ENCODE results near the gene TMEM97. TPM values are rescaled to one million over a fixed set of nuclear protein-coding genes. Genes with fewer than 3 reads are reported as not detected.

TMEM97 gene
- total RNA-seq, 1 experiment from 2014 or later, result 55.6 TPM

DNA sequence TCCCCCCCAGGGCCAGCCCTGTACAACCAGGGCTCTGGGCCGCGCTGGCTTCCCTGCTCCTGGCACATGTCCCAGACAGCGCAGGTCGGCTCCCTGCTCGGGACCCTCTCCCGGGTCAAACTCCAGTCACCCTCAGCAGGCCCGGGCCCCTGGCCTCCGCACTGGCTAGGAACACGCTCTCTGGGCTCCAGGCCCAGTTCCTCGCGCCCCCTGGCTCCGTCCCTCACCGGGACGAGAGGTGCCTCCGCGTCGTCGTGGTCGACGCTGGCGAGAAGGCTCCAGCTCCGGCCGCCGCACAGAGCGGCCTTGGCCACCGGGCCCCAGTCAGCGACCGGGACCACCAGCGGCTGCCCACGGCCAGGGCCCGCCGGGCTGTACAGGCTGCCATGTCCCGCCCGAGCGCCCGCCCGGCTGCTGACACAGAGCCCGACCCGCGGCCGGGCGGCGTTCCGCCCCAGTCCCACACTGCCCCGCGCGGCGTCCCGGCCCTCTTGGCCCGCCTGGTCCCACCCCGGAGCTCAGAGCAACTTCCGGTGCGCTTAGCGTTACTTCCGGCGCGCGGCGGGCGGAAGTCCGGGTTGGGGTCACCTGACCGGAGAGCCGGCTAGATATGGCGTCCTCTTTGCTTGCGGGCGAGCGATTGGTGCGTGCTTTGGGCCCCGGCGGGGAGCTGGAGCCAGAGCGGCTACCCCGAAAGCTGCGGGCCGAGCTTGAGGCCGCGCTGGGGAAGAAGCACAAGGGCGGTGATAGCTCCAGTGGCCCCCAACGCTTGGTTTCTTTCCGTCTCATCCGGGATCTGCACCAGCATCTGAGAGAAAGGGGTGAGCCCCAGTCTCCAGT, 38.3 kb downstream of the TMEM97 start, which contains the start of gene POLDIP2 (continued):
- TF ChIP-seq REST (IDR thresholded peaks at IDR 0.05; ENCODE audit: low read depth) (no peak), CEBPB (IDR thresholded peaks at IDR 0.05; ENCODE audit: low read depth) (no peak), SRF (IDR thresholded peaks at IDR 0.05; ENCODE audit: low read depth) (peak; percentile 91), ELF1 (IDR thresholded peaks at IDR 0.05; ENCODE audit: borderline replicate concordance, low read depth) (peak; percentile 87), CBX3 (IDR thresholded peaks at IDR 0.05; ENCODE audit: low read depth) (peak; percentile 43), EZH2phosphoT487 (IDR thresholded peaks at IDR 0.05; ENCODE audit: borderline replicate concordance) (no peak), ZNF274 (IDR thresholded peaks at IDR 0.05; ENCODE audit: low read depth, low read length) (no peak)

GRCh38 chr17:28357901-28358197, 38.8 kb downstream of the TMEM97 start:
- TF ChIP-seq EZH2phosphoT487 (IDR thresholded peaks at IDR 0.05; ENCODE audit: borderline replicate concordance), result no peak
- TF ChIP-seq POLR2A (IDR thresholded peaks at IDR 0.05; ENCODE audit: borderline replicate concordance, extremely low read depth, insufficient read depth, insufficient read length), result peak; percentile 6
- TF ChIP-seq ZFX (IDR thresholded peaks at IDR 0.05), result no peak
- no peak for TF ChIP-seq FOSL1 (IDR thresholded peaks at IDR 0.05; ENCODE audit: low read depth)
- TF ChIP-seq EZH2 (IDR thresholded peaks at IDR 0.05), result no peak
- ChIA-PET CTCF (interaction anchor here (1.1 to 1.6 kb wide), 2 partner anchors 23 to 59 kb away, joined by 5 to 6 read pairs; partner anchors contain the start of genes IFT20 and TNFAIP1), RAD21 (ENCODE audit: low non-redundant PET in 1 of 2, low total read pairs in 2 of 2, uncharacterized antibody in 2 of 2, unreplicated experiment in 2 of 2) (interaction anchor here (0.6 to 2.4 kb wide), 3 partner anchors 22 to 67 kb away, joined by 3 to 9 read pairs (median 6); partner anchors contain the start of genes IFT20 (in 2 of the 2) and TNFAIP1 (in 2 of the 2)), POLR2A (interaction anchor here (0.6 to 4.4 kb wide), 6 partner anchors 9 to 59 kb away, joined by 3 to 26 read pairs (median 4); partner anchors contain the start of genes IFT20, TNFAIP1 and VTN)
- Histone ChIP-seq H4K20me1 (ENCODE audit: insufficient read depth) (no peaks in the 10 kb centered on the region), H3K79me2 (ENCODE audit: insufficient read depth, low read length) (peaks cover 46% of the 10 kb centered on the region), H3K27ac (ENCODE audit: low read depth, low read length) (peak overlapping the region; percentile 83), H3K9me2 (ENCODE audit: insufficient read depth) (no peaks in the 10 kb centered on the region), H3K4me2 (ENCODE audit: low read length) (peak overlapping the region; percentile 74), H2AFZ (ENCODE audit: low read depth, low read length, poor library complexity, severe bottlenecking) (no peak overlapping the region), H3K4me3 (replicated peaks in 1 of 2; ENCODE audit: low read depth in 1 of 2, low read length in 2 of 2) (peak overlapping the region; percentile 72 to 93), H3K36me3 (ENCODE audit: control insufficient read depth in 1 of 2, insufficient read depth in 2 of 2, low read length in 2 of 2) (peaks cover 27 to 37% of the 10 kb centered on the region in 2 experiments), H3K9ac (ENCODE audit: low read length) (peak overlapping the region; percentile 99), H3K9me3 (ENCODE audit: control insufficient read depth in 1 of 2, insufficient read depth in 1 of 2, low read depth in 1 of 2, low read length in 2 of 2) (no peaks in the 10 kb centered on the region), H3K4me1 (ENCODE audit: control insufficient read depth in 1 of 2, insufficient read depth in 2 of 2, low read length in 2 of 2) (peaks cover 16 to 18% of the 10 kb centered on the region in 2 experiments; a peak in 3 of 4 replicates), H3K27me3 (ENCODE audit: insufficient read depth, low read length) (no peaks in the 10 kb centered on the region)
- DNase-seq (ENCODE audit: low read depth, low spot score), result no peak
- ATAC-seq, result no peak
- intact Hi-C loops (cut with micrococcal nuclease), result no loop called here
- TSS peak; percentile 74 for BruUV-seq (replicated peaks)
